IgD-negative memory B cell (primary cell): ENCODE data around the gene DCAF10. TPM values are rescaled to one million over a fixed set of nuclear protein-coding genes. Genes with fewer than 3 reads are reported as not detected.
"Not testable (repeated sequence)": the region's sequence is repeated elsewhere in the genome, so short reads cannot be mapped to it uniquely, and the experiment has no call there.

Experiments
- H3K27ac Mint-ChIP-seq, 3 donors: one replicate each; pipeline ENCODE4 v1.8.0; 2020 to 2022; ENCODE audit warnings: mild to moderate bottlenecking in 3 of 3, mixed read lengths in 3 of 3, moderate library complexity in 1 of 3
- H3K27me3 Mint-ChIP-seq: one replicate; pipeline ENCODE4 v1.8.0; 2021; ENCODE audit warnings: mixed read lengths
- H3K36me3 Mint-ChIP-seq: one replicate; pipeline ENCODE4 v1.8.0; 2020; ENCODE audit warnings: mild to moderate bottlenecking, mixed read lengths
- H3K4me1 Mint-ChIP-seq, 3 donors: one replicate each; pipeline ENCODE4 v1.8.0; 2020 to 2022; ENCODE audit warnings: mixed read lengths in 3 of 3, mild to moderate bottlenecking in 1 of 3
- H3K4me3 Mint-ChIP-seq, 4 donors: one replicate each; pipeline ENCODE4 v1.8.0; 2020 to 2022; ENCODE audit warnings: mild to moderate bottlenecking in 4 of 4, mixed read lengths in 4 of 4, moderate library complexity in 3 of 4
- H3K9me3 Mint-ChIP-seq, 3 donors: one replicate each; pipeline ENCODE4 v1.8.0; 2020 to 2021; ENCODE audit warnings: mixed read lengths in 3 of 3, mild to moderate bottlenecking in 1 of 3
- polyA plus RNA-seq: library from polyadenylated mRNA; unstranded; fragments of 300-500 nt; fragmentation: Illumina TruSeq; gene quantifications from one replicate; pipeline ENCODE4 v1.2.3, GENCODE V29; 2021

The DCAF10 gene
- polyA plus RNA-seq, 1 donor from 2014 or later, result 29.3 TPM

GRCh38 chr9:37812773-37813379, 12.3 kb downstream of the DCAF10 start:
- H3K36me3 Mint-ChIP-seq, result peaks cover 2% of the 10 kb centered on the region
- H3K27me3 Mint-ChIP-seq, result no peaks in the 10 kb centered on the region
- H3K27ac Mint-ChIP-seq, result peak overlapping the region in 1 of 3 donors; percentile 73
- no peak overlapping the region for H3K4me3 Mint-ChIP-seq
- H3K9me3 Mint-ChIP-seq, result no peaks in the 10 kb centered on the region
- H3K4me1 Mint-ChIP-seq, result peaks cover 0 to 13% (median 7%) of the 10 kb centered on the region in 3 donors

GRCh38 chr9:37818849-37819248, 18.3 kb downstream of the DCAF10 start:
- H3K9me3 Mint-ChIP-seq, result no peaks in the 10 kb centered on the region
- H3K36me3 Mint-ChIP-seq, result peaks cover 17% of the 10 kb centered on the region

GRCh38 chr9:37820142-37820541, 19.5 kb downstream of the DCAF10 start:
- Mint-ChIP-seq H3K27ac (peak overlapping the region in 1 of 3 donors; percentile 10), H3K4me3 (no peak overlapping the region), H3K9me3 (no peaks in the 10 kb centered on the region), H3K36me3 (peaks cover 25% of the 10 kb centered on the region), H3K27me3 (no peaks in the 10 kb centered on the region), H3K4me1 (peaks cover 0 to 5% (median 0%) of the 10 kb centered on the region in 3 donors)

More at GRCh38 chr9:37818849-37819248, 18.3 kb downstream of the DCAF10 start:
- Mint-ChIP-seq H3K4me3 (no peak overlapping the region), H3K4me1 (peaks cover 0 to 6% (median 2%) of the 10 kb centered on the region in 3 donors), H3K27ac (no peak overlapping the region), H3K27me3 (no peaks in the 10 kb centered on the region)

GRCh38 chr9:37825174-37825573, 24.6 kb downstream of the DCAF10 start:
- not testable (repeated sequence) for H3K27ac Mint-ChIP-seq, H3K4me3 Mint-ChIP-seq, H3K9me3 Mint-ChIP-seq, H3K27me3 Mint-ChIP-seq, H3K4me1 Mint-ChIP-seq
- H3K36me3 Mint-ChIP-seq, result peaks cover 23% of the 10 kb centered on the region

- peak overlapping the region in 1 of 3 donors; percentile 64 for H3K27ac Mint-ChIP-seq
- no peak overlapping the region for H3K4me3 Mint-ChIP-seq
- H3K4me1 Mint-ChIP-seq, result peaks cover 0 to 6% (median 3%) of the 10 kb centered on the region in 3 donors
- no peaks in the 10 kb centered on the region for H3K9me3 Mint-ChIP-seq
- peaks cover 13% of the 10 kb centered on the region for H3K36me3 Mint-ChIP-seq
- no peaks in the 10 kb centered on the region for H3K27me3 Mint-ChIP-seq
Observed at GRCh38 chr9:37827483-37828165, 27.0 kb downstream of the DCAF10 start.

GRCh38 chr9:37835821-37836220, 35.2 kb downstream of the DCAF10 start:
- Mint-ChIP-seq H3K27me3 (no peaks in the 10 kb centered on the region), H3K27ac (no peak overlapping the region), H3K9me3 (no peaks in the 10 kb centered on the region), H3K4me3 (no peak overlapping the region), H3K36me3 (no peaks in the 10 kb centered on the region), H3K4me1 (peaks cover 0 to 1% (median 0%) of the 10 kb centered on the region in 3 donors)

- Mint-ChIP-seq H3K27ac (no peak overlapping the region), H3K36me3 (no peaks in the 10 kb centered on the region), H3K27me3 (no peaks in the 10 kb centered on the region), H3K4me1 (peaks cover 0 to 1% (median 0%) of the 10 kb centered on the region in 3 donors), H3K4me3 (no peak overlapping the region), H3K9me3 (no peaks in the 10 kb centered on the region)
Observed at GRCh38 chr9:37836386-37836785, 35.8 kb downstream of the DCAF10 start.

GRCh38 chr9:37839496-37840461, 39.2 kb downstream of the DCAF10 start:
- Mint-ChIP-seq H3K27me3 (no peaks in the 10 kb centered on the region), H3K36me3 (peaks cover 5% of the 10 kb centered on the region), H3K27ac (no peak overlapping the region), H3K4me1 (peaks cover 0 to 1% (median 0%) of the 10 kb centered on the region in 3 donors), H3K9me3 (no peaks in the 10 kb centered on the region), H3K4me3 (no peak overlapping the region)

- Mint-ChIP-seq H3K27ac (no peak overlapping the region), H3K27me3 (no peaks in the 10 kb centered on the region), H3K36me3 (peaks cover 7% of the 10 kb centered on the region)
Observed at GRCh38 chr9:37840560-37841194, 40.1 kb downstream of the DCAF10 start.

GRCh38 chr9:37852222-37852621, 51.6 kb downstream of the DCAF10 start:
- Mint-ChIP-seq H3K27ac (no peak overlapping the region), H3K4me3 (no peak overlapping the region), H3K9me3 (no peaks in the 10 kb centered on the region), H3K27me3 (no peaks in the 10 kb centered on the region), H3K4me1 (no peaks in the 10 kb centered on the region), H3K36me3 (peaks cover 5% of the 10 kb centered on the region)

More at GRCh38 chr9:37840560-37841194, 40.1 kb downstream of the DCAF10 start:
- Mint-ChIP-seq H3K4me3 (no peak overlapping the region), H3K4me1 (peaks cover 0 to 1% (median 0%) of the 10 kb centered on the region in 3 donors), H3K9me3 (no peaks in the 10 kb centered on the region)

GRCh38 chr9:37856551-37856950, 56.0 kb downstream of the DCAF10 start:
- Mint-ChIP-seq H3K27ac (no peak overlapping the region), H3K4me3 (no peak overlapping the region), H3K27me3 (no peaks in the 10 kb centered on the region), H3K36me3 (peaks cover 5% of the 10 kb centered on the region), H3K9me3 (no peaks in the 10 kb centered on the region), H3K4me1 (peaks cover 0 to 4% (median 0%) of the 10 kb centered on the region in 3 donors)

- Mint-ChIP-seq H3K36me3 (peaks cover 5% of the 10 kb centered on the region), H3K4me3 (no peak overlapping the region), H3K27ac (no peak overlapping the region), H3K9me3 (no peaks in the 10 kb centered on the region), H3K4me1 (peaks cover 0 to 4% (median 0%) of the 10 kb centered on the region in 3 donors), H3K27me3 (no peaks in the 10 kb centered on the region)
Observed at GRCh38 chr9:37859043-37859442, 58.4 kb downstream of the DCAF10 start.

GRCh38 chr9:37862530-37862929, 61.9 kb downstream of the DCAF10 start:
- H3K9me3 Mint-ChIP-seq, result no peaks in the 10 kb centered on the region
- no peaks in the 10 kb centered on the region for H3K27me3 Mint-ChIP-seq
- H3K4me1 Mint-ChIP-seq, result peaks cover 0 to 4% (median 0%) of the 10 kb centered on the region in 3 donors
- no peak overlapping the region for H3K4me3 Mint-ChIP-seq
- H3K27ac Mint-ChIP-seq, result no peak overlapping the region
- peaks cover 3% of the 10 kb centered on the region for H3K36me3 Mint-ChIP-seq

- H3K9me3 Mint-ChIP-seq, result no peaks in the 10 kb centered on the region
- no peaks in the 10 kb centered on the region for H3K27me3 Mint-ChIP-seq
Observed at GRCh38 chr9:37870081-37870798, 69.6 kb downstream of the DCAF10 start.

More at GRCh38 chr9:37870081-37870798, 69.6 kb downstream of the DCAF10 start:
- Mint-ChIP-seq H3K27ac (no peak overlapping the region), H3K4me1 (no peaks in the 10 kb centered on the region), H3K4me3 (no peak overlapping the region), H3K36me3 (no peaks in the 10 kb centered on the region)
